Ascending aorta (tissue), 2 donors: ENCODE data around the gene TNRC6B. TPM values are rescaled to one million over a fixed set of nuclear protein-coding genes. Genes with fewer than 3 reads are reported as not detected.

Source experiments
- DNase-seq, 2 donors: peaks; one replicate each; pipeline ENCODE4 v3.0.0-alpha.2; 2019; ENCODE audit warnings: low spot score in 2 of 2
- H3K27ac ChIP-seq, 2 donors: fragments of 200-600 bp; sonication (generic); one replicate each; pipeline ENCODE4 v1.5.1; 2016 to 2017; ENCODE audit warnings: mild to moderate bottlenecking in 1 of 2
- H3K27me3 ChIP-seq: fragments of 200-600 bp; sonication (generic); one replicate; pipeline ENCODE4 v1.5.1; 2017
- H3K36me3 ChIP-seq, 2 donors: fragments of 200-600 bp; sonication (generic); one replicate each; pipeline ENCODE4 v1.5.1; 2016
- H3K4me1 ChIP-seq, 2 donors: fragments of 200-600 bp; sonication (generic); one replicate each; pipeline ENCODE4 v1.5.1; 2016 to 2017; ENCODE audit warnings: mild to moderate bottlenecking in 1 of 2
- H3K4me3 ChIP-seq, 2 donors: fragments of 200-600 bp; sonication (generic); one replicate each; pipeline ENCODE4 v1.5.1; 2016 to 2017; ENCODE audit warnings: mild to moderate bottlenecking in 1 of 2
- H3K9me3 ChIP-seq, 2 donors: fragments of 200-600 bp; sonication (generic); one replicate each; pipeline ENCODE4 v1.5.1; 2016
- intact Hi-C: fragments of 100-400 bp; cut with DNase I; formaldehyde crosslinking; loops from one replicate; pipeline ENCODE4 v1.15.1; 2023
- total RNA-seq: library from RNA; depleted of rRNA; stranded (reverse); fragments of >200 nt; gene quantifications from one replicate; pipeline ENCODE4 v1.1.0, GENCODE V29; 2016
- TF ChIP-seq, protein P1 (sequence below), 3 experiments: fragments of 200-600 bp in 2 of 3; fragments of 450-650 bp in 1 of 3; sonication (generic) in 2 of 3; IDR thresholded peaks; one replicate each; pipeline ENCODE4 v1.5.1; 2016 to 2019; ENCODE audit warnings: antibody characterized with exemption in 3 of 3, mild to moderate bottlenecking in 1 of 3, moderate library complexity in 1 of 3

Gene TNRC6B
- total RNA-seq, 1 donor from 2014 or later = 22.4 TPM

DNA sequence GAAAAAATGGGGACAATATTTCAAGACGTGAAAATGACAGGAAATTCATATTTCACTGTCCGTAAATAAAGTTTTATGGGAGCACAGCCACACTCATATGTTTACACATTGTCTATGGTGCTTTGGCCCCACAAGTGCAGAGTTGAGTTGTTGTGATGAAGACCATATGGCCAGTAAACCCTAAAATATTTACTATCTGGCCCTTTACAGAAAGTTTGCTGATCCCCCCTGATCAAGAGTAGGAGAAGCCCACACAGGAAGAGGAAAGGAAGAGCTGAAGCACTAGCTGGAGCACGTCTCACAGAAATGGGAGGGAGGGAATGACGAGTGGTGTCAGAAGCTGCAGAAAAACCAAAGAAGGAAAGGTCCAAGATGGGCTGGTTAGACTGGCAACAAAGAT, 78.8 kb downstream of the TNRC6B start:
- no peaks in the 10 kb centered on the region for H3K9me3 ChIP-seq
- peak overlapping the region in 1 of 2 donors; percentile 38 for H3K27ac ChIP-seq
- DNase-seq = no peak
- H3K4me1 ChIP-seq = peaks cover 0 to 9% of the 10 kb centered on the region in 2 donors
- TF ChIP-seq, protein P1, sequence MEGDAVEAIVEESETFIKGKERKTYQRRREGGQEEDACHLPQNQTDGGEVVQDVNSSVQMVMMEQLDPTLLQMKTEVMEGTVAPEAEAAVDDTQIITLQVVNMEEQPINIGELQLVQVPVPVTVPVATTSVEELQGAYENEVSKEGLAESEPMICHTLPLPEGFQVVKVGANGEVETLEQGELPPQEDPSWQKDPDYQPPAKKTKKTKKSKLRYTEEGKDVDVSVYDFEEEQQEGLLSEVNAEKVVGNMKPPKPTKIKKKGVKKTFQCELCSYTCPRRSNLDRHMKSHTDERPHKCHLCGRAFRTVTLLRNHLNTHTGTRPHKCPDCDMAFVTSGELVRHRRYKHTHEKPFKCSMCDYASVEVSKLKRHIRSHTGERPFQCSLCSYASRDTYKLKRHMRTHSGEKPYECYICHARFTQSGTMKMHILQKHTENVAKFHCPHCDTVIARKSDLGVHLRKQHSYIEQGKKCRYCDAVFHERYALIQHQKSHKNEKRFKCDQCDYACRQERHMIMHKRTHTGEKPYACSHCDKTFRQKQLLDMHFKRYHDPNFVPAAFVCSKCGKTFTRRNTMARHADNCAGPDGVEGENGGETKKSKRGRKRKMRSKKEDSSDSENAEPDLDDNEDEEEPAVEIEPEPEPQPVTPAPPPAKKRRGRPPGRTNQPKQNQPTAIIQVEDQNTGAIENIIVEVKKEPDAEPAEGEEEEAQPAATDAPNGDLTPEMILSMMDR (IDR thresholded peaks at IDR 0.05) = no peak
- H3K4me3 ChIP-seq = no peak overlapping the region
- H3K36me3 ChIP-seq = peaks cover 0 to 6% of the 10 kb centered on the region in 2 donors
- intact Hi-C loops = no loop called here
- H3K27me3 ChIP-seq = no peaks in the 10 kb centered on the region

DNA sequence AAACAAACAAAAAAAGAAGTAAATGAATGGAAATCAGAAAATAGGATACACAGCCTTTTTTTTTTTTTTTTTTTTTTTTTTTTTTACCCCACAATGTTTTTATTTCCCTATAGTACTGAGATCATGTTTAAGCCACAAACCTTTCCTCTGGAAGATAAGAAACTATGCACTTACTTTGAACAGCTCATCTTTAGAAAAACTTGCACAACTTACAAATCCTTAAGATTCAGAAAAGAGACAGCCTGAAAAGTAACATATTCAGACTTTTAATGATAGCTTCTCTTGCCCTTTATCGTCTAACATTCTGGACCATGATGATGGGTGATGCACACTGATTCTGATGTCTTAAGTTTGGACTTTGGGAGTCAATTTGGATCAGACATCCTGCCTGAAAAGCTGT, 80.3 kb downstream of the TNRC6B start:
- no peak overlapping the region for H3K4me3 ChIP-seq
- peaks cover 0 to 11% of the 10 kb centered on the region in 2 donors for H3K36me3 ChIP-seq
- H3K9me3 ChIP-seq = no peaks in the 10 kb centered on the region
- TF ChIP-seq, protein P1 (IDR thresholded peaks at IDR 0.05) = no peak
- intact Hi-C loops = no loop called here
- H3K27ac ChIP-seq = peak overlapping the region; percentile 35 to 41
- no peaks in the 10 kb centered on the region for H3K27me3 ChIP-seq
- H3K4me1 ChIP-seq = peaks cover 0 to 11% of the 10 kb centered on the region in 2 donors
- no peak for DNase-seq

DNA sequence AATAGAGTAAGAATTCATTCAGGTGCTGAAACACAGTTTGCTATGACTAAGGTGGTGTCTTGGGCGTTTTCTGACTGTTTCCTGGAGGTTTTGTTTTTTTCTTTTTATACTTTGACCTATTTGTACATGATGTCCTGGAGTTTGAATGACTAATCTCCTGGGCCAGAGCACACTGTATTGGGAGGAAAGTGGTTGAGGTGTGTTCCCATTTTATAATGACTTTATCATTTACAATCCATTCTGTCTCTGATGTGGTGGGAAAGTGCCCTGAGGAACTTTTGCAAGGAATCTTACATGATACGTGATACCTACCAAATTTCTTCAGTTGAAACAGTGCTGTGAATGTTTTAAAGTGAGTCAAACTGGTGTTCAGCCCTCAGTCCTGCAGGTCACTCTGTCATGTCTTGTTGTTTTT, 80.8 kb downstream of the TNRC6B start:
- Histone ChIP-seq H3K4me1 (peaks cover 3 to 16% of the 10 kb centered on the region in 2 donors), H3K27ac (peak overlapping the region; percentile 35 to 41), H3K9me3 (no peaks in the 10 kb centered on the region), H3K27me3 (no peaks in the 10 kb centered on the region), H3K4me3 (no peak overlapping the region), H3K36me3 (peaks cover 0 to 11% of the 10 kb centered on the region in 2 donors)
- no peak for DNase-seq
- TF ChIP-seq, protein P1 (IDR thresholded peaks at IDR 0.05) = no peak
- intact Hi-C loops = no loop called here

DNA sequence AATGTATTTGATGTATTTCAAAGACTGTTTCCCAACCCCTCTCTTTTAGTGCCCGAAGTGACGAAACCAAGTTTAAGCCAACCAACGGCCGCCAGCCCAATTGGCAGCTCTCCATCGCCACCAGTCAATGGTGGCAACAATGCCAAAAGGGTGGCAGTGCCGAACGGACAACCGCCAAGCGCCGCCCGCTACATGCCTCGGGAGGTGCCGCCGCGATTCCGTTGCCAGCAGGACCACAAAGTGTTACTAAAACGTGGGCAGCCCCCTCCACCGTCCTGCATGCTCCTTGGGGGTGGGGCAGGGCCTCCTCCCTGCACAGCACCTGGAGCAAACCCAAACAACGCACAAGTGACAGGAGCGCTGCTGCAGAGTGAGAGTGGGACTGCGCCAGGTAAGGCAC, 84.1 kb downstream of the TNRC6B start:
- H3K36me3 ChIP-seq = peaks cover 0 to 25% of the 10 kb centered on the region in 2 donors
- H3K4me1 ChIP-seq = peaks cover 6 to 22% of the 10 kb centered on the region in 2 donors
- no peaks in the 10 kb centered on the region for H3K9me3 ChIP-seq
- DNase-seq = no peak
- no peak overlapping the region for H3K27ac ChIP-seq
- no peak overlapping the region for H3K4me3 ChIP-seq
- no peaks in the 10 kb centered on the region for H3K27me3 ChIP-seq
- TF ChIP-seq, protein P1 (IDR thresholded peaks at IDR 0.05) = no peak
- intact Hi-C loops = no loop called here

DNA sequence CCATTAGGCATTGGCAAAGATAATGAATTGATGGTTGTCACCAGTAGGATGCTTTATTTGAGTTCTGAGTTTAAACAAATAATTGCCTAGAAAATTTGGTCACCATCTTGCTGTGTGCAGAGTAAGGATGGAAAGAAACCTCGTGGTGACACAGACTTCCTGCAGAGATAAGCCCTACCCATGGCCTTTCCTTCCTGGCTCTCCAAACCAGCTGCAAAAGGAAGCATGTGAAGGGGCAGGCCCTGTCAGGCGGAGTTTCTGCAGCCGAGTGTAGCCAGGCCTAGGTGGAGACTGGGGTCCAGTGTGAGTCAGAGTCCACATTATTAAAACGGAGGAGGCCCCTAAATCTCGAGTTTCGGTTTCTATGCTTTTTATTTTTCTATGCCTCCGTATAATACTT, 85.5 kb downstream of the TNRC6B start:
- peak overlapping the region in 1 of 2 donors; percentile 23 for H3K4me3 ChIP-seq
- H3K4me1 ChIP-seq = peaks cover 6 to 21% of the 10 kb centered on the region in 2 donors
- DNase-seq = no peak
- H3K9me3 ChIP-seq = no peaks in the 10 kb centered on the region
- H3K36me3 ChIP-seq = peaks cover 0 to 25% of the 10 kb centered on the region in 2 donors
- peak overlapping the region; percentile 64 to 70 for H3K27ac ChIP-seq
- TF ChIP-seq, protein P1 (IDR thresholded peaks at IDR 0.05) = no peak
- no peaks in the 10 kb centered on the region for H3K27me3 ChIP-seq
- intact Hi-C loops = no loop called here

DNA sequence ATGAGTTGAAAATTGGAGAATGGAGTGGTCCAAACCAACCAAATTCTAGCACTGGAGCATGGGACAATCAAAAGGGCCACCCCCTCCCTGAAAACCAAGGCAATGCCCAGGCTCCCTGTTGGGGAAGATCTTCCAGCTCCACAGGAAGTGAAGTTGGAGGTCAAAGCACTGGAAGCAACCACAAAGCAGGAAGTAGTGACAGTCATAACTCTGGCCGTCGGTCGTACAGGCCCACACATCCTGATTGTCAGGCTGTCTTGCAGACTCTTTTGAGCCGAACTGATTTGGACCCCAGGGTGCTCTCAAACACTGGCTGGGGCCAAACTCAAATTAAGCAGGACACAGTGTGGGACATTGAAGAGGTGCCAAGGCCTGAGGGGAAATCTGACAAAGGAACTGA, 88.1 kb downstream of the TNRC6B start:
- no peak for DNase-seq
- Histone ChIP-seq H3K4me1 (peaks cover 6 to 14% of the 10 kb centered on the region in 2 donors), H3K27ac (peak overlapping the region in 1 of 2 donors; percentile 28), H3K27me3 (no peaks in the 10 kb centered on the region), H3K36me3 (peaks cover 0 to 23% of the 10 kb centered on the region in 2 donors), H3K9me3 (no peaks in the 10 kb centered on the region), H3K4me3 (no peak overlapping the region)
- intact Hi-C loops = no loop called here
- TF ChIP-seq, protein P1 (IDR thresholded peaks at IDR 0.05) = no peak
